NT2/D1 (cell line): ENCODE measurements around the gene CCDC97.

Source experiments
- SUZ12 ChIP-seq: IDR thresholded peaks from 2 replicates; pipeline ENCODE4 v1.6.1; 2011; ENCODE audit not compliant: insufficient read length, insufficient read depth; ENCODE audit errors: extremely low read depth
- YY1 ChIP-seq: IDR thresholded peaks from 2 replicates; pipeline ENCODE4 v1.6.1; 2011; ENCODE audit not compliant: insufficient read length, insufficient read depth
- ZNF274 ChIP-seq: IDR thresholded peaks from 2 replicates; pipeline ENCODE4 v1.6.1; 2011; ENCODE audit warnings: mild to moderate bottlenecking, low read depth, low read length

DNA sequence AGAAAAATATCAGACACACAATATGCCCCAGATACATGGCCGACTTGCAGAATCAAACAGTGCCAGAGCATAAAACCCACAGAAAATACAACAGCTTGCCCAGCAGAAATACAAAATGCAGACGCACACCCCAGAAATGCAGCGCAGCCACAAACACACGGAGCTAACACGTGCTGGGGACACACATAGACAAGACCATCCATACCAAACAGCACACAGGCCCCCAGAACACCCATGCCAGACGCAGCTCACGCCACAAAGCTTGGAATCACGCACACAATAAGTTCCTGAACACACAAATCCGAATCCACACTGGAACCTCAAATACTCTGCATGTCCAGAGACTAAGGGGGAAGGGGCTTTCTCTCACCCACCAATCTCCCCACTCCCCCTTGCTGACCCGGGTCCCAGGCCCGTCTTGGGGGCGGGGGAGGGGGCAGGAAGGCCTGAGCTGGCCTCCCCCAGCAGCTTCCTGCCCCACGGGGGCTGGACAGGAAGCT lies 17.2 kb downstream of the CCDC97 start:
- no peak for TF ChIP-seq ZNF274
- TF ChIP-seq YY1, result no peak
- TF ChIP-seq SUZ12, result no peak
